ENCODE data around the gene PAPOLG.

The PAPOLG gene

DNA sequence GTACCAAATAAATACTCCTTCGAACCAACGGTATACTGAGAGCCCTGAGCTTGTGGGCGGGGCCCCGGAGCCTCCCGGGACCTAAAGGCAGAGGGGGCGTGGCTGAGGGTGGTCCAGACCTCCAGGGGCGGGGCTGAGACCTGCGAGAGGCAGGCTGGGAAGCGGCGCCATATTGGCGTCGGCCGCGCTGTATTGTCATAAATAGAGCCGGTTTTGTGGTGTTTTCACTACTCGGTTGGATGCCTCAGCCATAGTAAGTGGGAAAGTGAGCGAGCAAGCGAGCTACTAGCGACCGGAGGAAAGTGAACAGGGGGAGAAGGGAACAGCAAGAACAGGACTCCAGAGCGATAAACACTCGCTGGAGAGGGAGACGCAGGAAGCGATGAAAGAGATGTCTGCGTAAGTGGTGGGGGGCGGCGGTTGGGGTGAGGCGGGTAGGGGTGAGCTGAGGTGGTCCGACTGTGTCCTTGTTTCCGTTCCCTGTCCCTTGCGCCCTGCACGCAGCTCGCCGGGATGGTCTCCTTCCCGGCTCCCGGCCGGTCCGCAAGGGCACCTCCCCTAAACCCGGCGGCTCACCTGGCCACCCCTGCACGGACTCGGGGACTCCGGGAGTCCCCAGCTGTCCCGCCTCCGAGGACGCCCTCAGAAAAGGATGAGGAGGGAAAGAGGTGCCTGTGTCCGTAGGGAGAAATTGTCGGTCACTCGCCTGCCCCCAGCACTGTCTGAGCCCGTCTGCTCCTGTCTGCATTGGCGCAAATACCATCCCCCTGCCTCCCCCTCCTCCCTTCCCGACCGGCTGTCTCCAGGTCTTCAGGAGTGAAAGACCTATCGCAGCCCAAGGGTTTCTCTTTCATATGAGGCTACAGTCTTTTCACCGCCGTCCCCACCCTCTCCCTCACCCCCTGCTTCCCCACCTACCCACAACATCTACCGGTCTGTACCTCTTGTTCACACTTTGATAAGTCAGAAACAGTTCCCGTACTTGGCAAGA is at the start of gene PAPOLG:
PAPOLG (plus strand) TSS at position 172 of the 991 bp plus-strand sequence; CDS start at position 383, 211 bp downstream.
- TF ChIP-seq POLR2A (IDR thresholded peaks at IDR 0.05; ENCODE audit: extremely low read depth, insufficient read length): peak; percentile 92
- TF ChIP-seq MYC (IDR thresholded peaks at IDR 0.05; ENCODE audit: low read depth, low read length): no peak
- peak within 1 kb of the TSS; percentile 98 for H3K4me3 ChIP-seq (ENCODE audit: low read depth, low read length)

DNA sequence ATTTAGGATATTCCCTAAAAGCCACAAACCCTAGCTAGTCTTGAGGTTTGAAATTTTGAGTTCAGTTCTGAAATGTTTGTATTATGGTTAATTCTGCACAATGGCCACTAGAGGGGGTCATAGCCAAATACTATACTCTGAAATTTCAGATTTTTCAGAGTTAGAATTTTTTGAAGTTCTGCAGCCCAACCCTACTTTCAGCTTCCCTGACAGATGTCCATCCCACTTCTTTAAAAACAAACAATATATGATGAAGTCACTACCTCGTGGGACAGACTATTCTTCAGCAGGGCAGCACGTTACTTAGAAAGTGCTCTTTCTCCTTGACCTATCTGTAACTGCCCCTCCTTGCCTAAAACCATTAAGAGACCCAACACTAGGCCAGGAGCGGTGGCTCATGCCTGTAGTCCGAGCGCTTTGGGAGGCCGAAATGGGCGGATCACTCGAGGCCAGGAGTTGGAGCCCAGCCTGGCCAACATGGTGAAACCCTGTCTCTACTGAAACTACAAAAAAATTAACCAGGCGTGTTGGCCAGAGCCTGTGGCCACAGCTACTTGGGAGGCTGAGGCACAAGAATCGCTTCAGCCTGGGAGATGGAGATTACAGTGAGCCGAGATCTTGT is 48.2 kb upstream of the PAPOLG start:
- TF ChIP-seq, protein P1, sequence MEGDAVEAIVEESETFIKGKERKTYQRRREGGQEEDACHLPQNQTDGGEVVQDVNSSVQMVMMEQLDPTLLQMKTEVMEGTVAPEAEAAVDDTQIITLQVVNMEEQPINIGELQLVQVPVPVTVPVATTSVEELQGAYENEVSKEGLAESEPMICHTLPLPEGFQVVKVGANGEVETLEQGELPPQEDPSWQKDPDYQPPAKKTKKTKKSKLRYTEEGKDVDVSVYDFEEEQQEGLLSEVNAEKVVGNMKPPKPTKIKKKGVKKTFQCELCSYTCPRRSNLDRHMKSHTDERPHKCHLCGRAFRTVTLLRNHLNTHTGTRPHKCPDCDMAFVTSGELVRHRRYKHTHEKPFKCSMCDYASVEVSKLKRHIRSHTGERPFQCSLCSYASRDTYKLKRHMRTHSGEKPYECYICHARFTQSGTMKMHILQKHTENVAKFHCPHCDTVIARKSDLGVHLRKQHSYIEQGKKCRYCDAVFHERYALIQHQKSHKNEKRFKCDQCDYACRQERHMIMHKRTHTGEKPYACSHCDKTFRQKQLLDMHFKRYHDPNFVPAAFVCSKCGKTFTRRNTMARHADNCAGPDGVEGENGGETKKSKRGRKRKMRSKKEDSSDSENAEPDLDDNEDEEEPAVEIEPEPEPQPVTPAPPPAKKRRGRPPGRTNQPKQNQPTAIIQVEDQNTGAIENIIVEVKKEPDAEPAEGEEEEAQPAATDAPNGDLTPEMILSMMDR (IDR thresholded peaks at IDR 0.05; ENCODE audit: low read depth, low read length): peak; percentile 56
- TF ChIP-seq MYC (IDR thresholded peaks at IDR 0.05; ENCODE audit: low read depth, low read length) (no peak), POLR2A (IDR thresholded peaks at IDR 0.05; ENCODE audit: extremely low read depth, insufficient read length) (no peak)
- TF ChIP-seq, protein P2, sequence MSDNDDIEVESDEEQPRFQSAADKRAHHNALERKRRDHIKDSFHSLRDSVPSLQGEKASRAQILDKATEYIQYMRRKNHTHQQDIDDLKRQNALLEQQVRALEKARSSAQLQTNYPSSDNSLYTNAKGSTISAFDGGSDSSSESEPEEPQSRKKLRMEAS (IDR thresholded peaks at IDR 0.05; ENCODE audit: low read depth, low read length): no peak
- peak; percentile 59 for DNase-seq (ENCODE audit: low read depth)
- H3K4me3 ChIP-seq (ENCODE audit: low read depth, low read length): no peak overlapping the region

More for the DNA sequence above, at the start of gene PAPOLG:
- DNase-seq (ENCODE audit: low read depth): peak; percentile 95

DNA sequence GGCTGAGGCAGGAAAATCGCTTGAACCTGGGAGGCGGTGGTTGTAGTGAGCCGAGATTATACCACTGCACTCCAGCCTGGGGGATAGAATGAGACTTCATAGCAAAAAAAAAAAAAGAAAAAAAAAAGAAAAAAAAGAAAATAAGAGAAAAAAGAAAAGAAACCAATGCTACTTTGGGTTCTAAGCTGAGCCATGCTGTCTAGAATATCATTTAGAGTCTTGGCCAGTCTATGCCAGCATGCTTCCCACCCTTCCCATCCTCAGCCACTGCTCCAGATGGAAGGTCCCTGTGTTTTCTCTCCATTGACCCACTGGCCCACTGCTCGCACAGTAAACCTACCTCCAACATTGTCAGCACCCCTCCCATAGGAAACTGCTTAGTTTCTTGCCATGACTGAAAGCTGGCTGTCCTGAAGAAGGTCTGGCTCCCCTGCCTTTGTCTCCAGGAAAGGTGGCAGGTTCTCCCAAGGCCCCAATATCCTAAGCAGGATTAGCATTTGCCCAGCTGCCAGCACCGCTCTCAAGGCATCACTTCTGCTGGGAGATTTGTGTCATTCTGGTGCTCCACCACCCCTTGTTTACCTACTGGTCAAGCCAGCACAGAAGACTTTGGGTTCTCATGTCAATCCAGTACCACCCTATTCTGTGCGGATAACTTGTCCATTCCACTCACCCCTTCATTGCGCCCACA is 47.3 kb upstream of the PAPOLG start:
- TF ChIP-seq, protein P2 (IDR thresholded peaks at IDR 0.05; ENCODE audit: low read depth, low read length): no peak
- no peak for TF ChIP-seq POLR2A (IDR thresholded peaks at IDR 0.05; ENCODE audit: extremely low read depth, insufficient read length)
- TF ChIP-seq, protein P1 (IDR thresholded peaks at IDR 0.05; ENCODE audit: low read depth, low read length): no peak
- TF ChIP-seq MYC (IDR thresholded peaks at IDR 0.05; ENCODE audit: low read depth, low read length): no peak
- H3K4me3 ChIP-seq (ENCODE audit: low read depth, low read length): no peak overlapping the region
- DNase-seq (ENCODE audit: low read depth): no peak

DNA sequence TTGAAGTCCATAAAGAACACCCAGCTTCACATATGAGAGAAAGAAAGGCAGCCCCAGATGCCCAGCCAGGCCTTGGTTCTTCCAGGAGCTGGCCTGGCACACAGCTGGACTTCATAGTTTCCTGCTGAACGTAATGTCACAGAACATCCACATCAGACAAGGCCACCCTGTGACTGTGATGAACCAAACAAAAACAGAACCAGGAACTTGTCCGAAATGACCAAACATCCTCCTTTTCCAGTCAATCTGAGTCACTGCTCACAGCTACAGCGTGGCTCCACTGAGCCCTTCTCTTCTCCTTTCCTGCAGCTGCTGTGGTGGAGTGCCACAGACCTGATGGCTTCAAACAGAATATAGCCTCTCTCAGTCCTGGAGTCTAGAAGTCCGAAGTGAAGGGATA is 45.4 kb upstream of the PAPOLG start:
- TF ChIP-seq MYC (IDR thresholded peaks at IDR 0.05; ENCODE audit: low read depth, low read length): no peak
- TF ChIP-seq, protein P2 (IDR thresholded peaks at IDR 0.05; ENCODE audit: low read depth, low read length): no peak
- TF ChIP-seq, protein P1 (IDR thresholded peaks at IDR 0.05; ENCODE audit: low read depth, low read length): no peak
- no peak for TF ChIP-seq POLR2A (IDR thresholded peaks at IDR 0.05; ENCODE audit: extremely low read depth, insufficient read length)
- no peak overlapping the region for H3K4me3 ChIP-seq (ENCODE audit: low read depth, low read length)
- peak; percentile 26 for DNase-seq (ENCODE audit: low read depth)

DNA sequence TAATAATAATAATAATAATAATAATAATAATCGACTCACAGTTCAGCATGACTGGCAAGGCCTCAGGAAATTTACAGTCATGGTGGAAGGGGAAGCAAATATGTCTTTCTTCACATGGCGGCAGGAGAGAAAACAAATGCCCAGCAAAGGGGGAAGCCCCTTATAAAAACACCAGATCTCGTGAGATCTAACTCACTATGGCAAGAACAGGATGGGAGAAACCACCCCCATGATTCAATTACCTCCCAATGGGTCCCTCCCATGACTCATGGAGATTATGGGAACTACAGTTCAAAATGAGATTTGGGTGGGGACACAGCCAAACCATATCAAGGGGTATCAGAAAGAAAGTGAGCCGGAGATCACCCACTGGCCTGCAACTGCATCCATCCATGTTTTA is 40.5 kb upstream of the PAPOLG start:
- TF ChIP-seq, protein P2 (IDR thresholded peaks at IDR 0.05; ENCODE audit: low read depth, low read length): no peak
- TF ChIP-seq POLR2A (IDR thresholded peaks at IDR 0.05; ENCODE audit: extremely low read depth, insufficient read length) (no peak), MYC (IDR thresholded peaks at IDR 0.05; ENCODE audit: low read depth, low read length) (no peak)
- TF ChIP-seq, protein P1 (IDR thresholded peaks at IDR 0.05; ENCODE audit: low read depth, low read length): no peak
- H3K4me3 ChIP-seq (ENCODE audit: low read depth, low read length): no peak overlapping the region
- DNase-seq (ENCODE audit: low read depth): no peak
